HG02840 (cell line): ENCODE data around the gene COBL.

Experiments
- ATAC-seq: cut with Tn5 transposase; IDR thresholded peaks from one replicate; pipeline ENCODE4 v1.9.1; 2021; ENCODE audit warnings: mild to moderate bottlenecking, moderate library complexity, moderate number of reproducible peaks; ENCODE audit not compliant: unreplicated experiment, low FRiP score

Gene COBL

GRCh38 chr7:51128545-51129435 is 187.8 kb downstream of the COBL start:
- ATAC-seq: no peak

DNA sequence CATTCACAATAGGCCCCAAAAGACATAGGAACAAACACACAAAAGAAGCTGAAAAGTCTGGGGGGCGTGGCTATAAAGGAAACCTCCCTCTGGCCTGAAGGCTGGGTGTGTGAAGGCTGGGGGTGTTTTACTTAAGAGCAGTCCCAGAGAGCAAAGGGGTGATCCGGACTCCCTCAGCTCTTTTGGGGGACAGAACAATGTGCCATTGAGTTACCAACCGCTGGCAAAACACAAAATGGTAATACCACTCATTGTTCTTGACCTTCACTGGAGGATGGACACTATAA is 189.0 kb downstream of the COBL start:
- ATAC-seq: no peak

GRCh38 chr7:51126813-51127617 is 189.6 kb downstream of the COBL start:
- no peak for ATAC-seq

DNA sequence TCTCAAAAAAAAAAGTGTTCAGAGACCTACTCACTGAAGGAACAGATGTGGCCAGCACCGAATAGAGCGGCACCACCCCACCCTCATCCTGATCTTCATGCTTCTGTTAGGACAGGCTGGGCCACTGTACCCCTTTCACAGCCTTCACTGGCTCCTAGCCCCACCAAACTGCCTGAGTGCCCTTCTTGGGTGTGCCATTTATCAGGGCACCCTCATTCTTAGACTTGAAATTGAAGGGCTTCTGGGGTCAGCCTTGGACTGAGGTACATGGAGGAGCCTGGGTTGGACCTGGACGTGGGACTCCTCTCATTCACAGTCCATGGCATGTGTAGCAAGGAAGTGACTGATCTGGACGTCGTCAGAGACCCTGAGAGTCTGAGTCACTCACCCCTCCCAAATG is 190.3 kb downstream of the COBL start:
- no peak for ATAC-seq

DNA sequence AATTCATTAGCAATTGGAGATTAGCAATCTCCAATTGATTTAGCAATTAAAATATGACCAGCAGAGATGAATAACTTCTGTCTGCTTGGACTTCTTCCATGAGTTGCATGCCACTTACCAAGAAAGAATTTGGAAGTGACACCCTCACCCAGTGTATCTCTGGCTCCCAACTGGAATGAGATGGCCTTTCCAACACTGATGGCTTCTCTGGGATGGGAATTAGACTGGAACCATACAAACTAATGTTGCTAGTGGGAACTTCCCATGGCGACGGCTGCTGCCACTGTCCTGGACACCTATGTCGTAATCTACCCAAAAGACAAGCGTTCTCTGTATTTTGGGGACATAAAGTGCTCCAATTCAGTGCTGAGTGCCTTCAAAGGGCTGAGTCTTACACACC is 192.3 kb downstream of the COBL start:
- ATAC-seq: no peak

DNA sequence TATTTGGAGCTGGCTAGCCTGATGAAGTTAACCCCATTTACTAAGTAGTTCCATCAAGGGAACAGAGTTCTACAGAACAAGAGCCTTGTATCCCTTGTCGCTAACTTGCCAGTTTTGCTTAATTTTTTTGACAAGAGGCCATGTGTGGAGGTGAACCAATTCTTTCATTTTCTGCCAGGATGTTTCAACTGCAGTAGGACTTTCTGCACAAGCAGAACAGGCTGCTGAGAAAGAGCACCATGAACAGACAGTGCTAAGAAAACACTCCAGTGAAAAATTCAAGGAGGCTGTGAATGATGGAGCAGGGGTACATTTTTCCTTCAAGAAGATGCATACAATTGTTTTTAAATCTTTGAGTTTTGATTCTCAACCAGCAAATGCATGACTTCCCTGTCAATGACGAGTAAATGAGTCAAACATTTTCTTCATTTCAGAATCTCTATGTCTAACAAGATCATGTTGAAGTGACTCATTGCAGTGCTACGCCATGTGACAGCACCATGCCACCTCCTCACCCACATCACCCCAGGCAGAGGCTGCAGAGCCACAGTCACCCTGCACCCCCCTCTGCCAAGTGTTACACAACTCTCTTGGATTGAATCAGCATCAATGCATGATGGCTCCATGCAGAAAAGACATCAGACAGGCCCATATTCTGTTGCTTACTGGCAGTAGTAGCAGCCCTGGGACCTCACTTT is 193.1 kb downstream of the COBL start:
- ATAC-seq: no peak

DNA sequence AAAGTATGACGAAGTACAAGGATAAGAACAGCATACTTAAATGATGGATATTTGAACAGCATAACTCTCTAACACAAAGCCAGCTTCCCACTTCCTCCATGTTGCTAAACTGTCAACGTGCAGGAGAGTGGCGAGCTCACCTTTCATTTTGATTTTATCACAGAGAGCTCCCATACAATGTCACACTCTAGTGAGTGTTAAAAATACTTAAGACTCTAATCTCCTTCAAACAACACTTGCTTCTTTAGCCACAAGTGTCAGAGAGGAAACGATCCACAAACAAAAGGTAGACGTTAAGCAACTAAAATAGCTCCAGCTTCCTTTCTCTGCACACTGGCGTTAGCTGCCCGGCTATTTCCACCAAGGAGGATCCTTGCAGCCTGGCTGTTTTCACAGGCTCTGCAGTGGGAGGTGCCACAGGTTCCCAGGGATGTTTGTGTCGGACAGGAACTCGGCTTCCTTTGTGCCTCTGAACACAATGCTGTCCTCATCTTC is 194.6 kb downstream of the COBL start:
- no peak for ATAC-seq

GRCh38 chr7:51121036-51121790 is 195.4 kb downstream of the COBL start:
- ATAC-seq: no peak

- ATAC-seq: no peak
Observed at GRCh38 chr7:51118628-51119027, 198.0 kb downstream of the COBL start.

- ATAC-seq: no peak
Observed at GRCh38 chr7:51114501-51114900, 202.1 kb downstream of the COBL start.

DNA sequence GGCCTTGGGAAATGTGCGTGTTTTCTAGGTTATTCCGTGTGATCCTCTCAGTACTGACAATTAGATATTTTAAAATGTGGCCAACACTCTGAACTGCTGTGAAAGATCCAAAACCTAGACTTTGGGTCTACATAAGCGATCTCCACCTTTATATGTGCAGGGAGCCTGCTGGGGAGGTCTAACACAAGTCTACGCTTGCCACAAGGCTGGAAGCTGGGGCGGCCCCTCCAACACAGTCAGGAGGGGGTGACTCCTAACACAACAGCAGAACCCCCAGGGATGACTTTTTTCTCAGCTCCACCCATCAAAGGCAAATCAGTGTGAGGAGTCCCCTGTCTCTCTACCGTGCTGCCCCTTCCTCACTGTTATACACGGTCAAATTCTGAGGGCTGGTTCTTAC is 202.6 kb downstream of the COBL start:
- no peak for ATAC-seq

- ATAC-seq: no peak
Observed at GRCh38 chr7:51113560-51113959, 203.0 kb downstream of the COBL start.

- ATAC-seq: no peak
Observed at GRCh38 chr7:51111241-51111940, 205.2 kb downstream of the COBL start.

DNA sequence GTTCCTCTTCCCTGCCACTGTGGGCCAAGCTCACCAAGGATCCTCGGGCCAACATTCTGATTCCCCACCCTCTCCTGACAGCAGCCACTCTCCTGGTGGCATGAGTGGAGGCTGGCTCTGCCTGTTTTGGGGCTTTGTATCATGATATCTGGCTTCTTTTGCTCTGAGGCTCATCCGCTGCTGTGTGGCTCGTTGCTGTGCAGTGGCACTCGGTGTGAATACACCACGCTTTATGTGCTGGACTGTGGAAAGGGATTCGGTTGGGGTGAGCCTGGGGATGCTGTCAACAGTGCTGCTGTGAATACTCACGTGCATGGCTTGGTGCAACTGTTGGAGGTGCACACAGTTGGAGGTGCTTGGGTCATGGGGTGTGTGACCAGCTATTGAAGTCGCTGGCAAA is 208.5 kb downstream of the COBL start:
- ATAC-seq: no peak

- no peak for ATAC-seq
Observed at GRCh38 chr7:51104278-51104677, 212.3 kb downstream of the COBL start.

GRCh38 chr7:51103718-51104117 is 212.9 kb downstream of the COBL start:
- no peak for ATAC-seq

GRCh38 chr7:51102828-51103227 is 213.8 kb downstream of the COBL start:
- no peak for ATAC-seq

DNA sequence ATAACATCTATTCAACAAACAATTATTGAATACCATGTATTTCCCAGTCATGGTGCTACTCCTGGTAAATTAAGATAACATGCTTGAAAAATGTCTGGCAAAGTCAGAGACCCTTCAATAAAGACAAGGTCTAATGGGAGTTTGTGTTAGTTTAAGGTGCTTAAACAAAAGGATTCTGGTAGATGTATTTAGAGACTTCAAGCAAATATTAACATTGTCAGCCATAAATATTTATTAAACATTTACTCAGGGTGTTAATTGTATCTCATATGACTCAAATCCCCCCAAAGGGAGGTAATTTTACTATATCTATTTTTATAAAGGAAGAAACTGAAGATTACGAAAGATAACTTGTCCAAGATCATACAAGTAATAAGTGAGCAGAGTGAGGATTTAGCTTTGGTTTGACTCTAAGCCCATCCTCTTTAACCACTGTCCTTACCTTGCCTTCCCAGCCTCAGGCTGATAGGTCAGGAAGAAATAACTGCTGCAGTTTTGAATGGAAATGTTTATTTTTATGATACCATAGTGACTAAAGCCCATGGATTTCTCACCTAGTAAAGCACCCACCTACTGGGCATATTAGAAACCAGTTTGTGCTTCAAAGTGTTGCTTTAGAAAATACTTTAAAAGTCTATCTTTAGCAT is 215.4 kb downstream of the COBL start:
- ATAC-seq: no peak

DNA sequence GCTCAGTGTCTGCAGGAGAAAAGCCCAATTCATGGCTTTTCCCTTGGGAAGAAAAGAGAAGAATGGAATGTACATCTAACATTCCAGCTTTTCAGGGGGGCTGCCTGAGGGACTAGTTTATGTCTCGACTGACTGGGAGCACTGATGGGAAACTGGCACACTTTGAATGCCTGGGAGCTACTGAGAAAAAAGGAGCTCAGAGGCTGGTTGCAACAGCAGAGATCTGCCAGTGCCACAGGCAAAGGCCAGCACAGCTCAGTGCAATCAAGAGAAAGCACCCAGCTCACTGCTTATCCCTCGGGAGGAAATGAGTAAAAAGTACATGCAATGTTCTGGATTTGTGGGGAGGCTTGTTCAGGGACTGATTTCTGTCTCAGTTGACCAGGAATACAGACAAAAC is 226.2 kb downstream of the COBL start:
- ATAC-seq: no peak
